B cell (primary cell): Measurements from ENCODE around the gene EML2.

Experiments used
- CTCF ChIP-seq: fragments of 200-600 bp; IDR thresholded peaks from one replicate; pipeline ENCODE4 v1.8.0; 2022; ENCODE audit warnings: antibody characterized with exemption, mild to moderate bottlenecking
- EZH2 ChIP-seq: IDR thresholded peaks from 2 replicates; pipeline ENCODE4 v1.6.1; 2012; ENCODE audit warnings: borderline replicate concordance, low read depth, mild to moderate bottlenecking, moderate library complexity, low read length; ENCODE audit not compliant: insufficient read depth, poor library complexity, severe bottlenecking

DNA sequence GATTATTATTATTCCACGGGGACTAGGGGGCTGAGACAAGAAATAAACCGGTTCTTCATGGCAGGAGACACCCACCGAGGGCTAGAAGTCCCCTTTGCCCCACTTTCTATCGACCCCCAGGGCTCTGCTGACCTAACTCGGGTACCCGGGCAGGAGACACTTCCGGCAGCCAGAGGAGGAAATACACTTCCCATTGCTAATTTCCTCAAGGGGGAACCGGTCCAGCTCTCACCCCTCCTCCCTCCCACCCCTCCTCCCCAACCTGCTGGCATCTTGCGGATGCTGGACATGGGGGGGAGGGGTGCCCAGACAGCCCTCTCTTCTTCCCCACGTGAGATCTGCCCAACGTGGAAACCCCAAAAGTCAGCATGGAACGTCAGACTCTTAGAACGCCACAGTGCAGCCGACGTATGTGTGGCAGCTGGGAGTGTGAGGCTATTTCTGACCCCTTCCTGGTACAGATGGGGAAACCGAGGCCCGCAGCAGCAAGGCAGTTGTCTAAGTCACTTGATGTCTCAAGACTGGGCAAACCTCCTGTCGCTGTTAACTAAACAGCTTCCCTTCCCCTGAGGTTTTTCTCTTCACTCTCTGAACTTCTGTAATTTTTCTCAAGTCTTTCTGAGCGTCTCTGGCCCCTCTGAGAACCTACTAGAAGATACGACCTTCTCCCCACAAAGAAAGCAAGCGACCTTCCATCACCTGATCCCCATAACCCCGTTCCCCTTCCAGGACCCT lies 40.8 kb downstream of the EML2 start:
- TF ChIP-seq CTCF (no peak), EZH2 (no peak)
